H1 (cell line): ENCODE data around the gene ZNF473.

Source experiments
- EGR1 ChIP-seq: IDR thresholded peaks from 2 replicates; pipeline ENCODE4 v1.6.1; 2011; ENCODE audit warnings: low read depth, low read length, borderline replicate concordance
- EP300 ChIP-seq, 2 experiments: IDR thresholded peaks; 1 replicate in 1 of 2; 2 replicates in 1 of 2; pipeline ENCODE4 v1.6.1; 2011 to 2012; ENCODE audit warnings: low read depth in 2 of 2, low read length in 2 of 2, mild to moderate bottlenecking in 2 of 2, borderline replicate concordance in 1 of 2, inconsistent platforms in 1 of 2, moderate library complexity in 1 of 2
- GABPA ChIP-seq: IDR thresholded peaks from 2 replicates; pipeline ENCODE4 v1.6.1; 2011; ENCODE audit warnings: mild to moderate bottlenecking, low read length, moderate library complexity, borderline replicate concordance; ENCODE audit not compliant: insufficient read depth
- JUN ChIP-seq: IDR thresholded peaks from 2 replicates; pipeline ENCODE4 v1.6.1; 2011; ENCODE audit warnings: low read depth, mild to moderate bottlenecking, improper control_type of control experiment, low read length
- SAP30 ChIP-seq: fragments of 300-600 bp; sonication (generic); IDR thresholded peaks from 2 replicates; pipeline ENCODE4 v1.7.1; 2012; ENCODE audit warnings: low read length, moderate library complexity, mild to moderate bottlenecking, inconsistent platforms; ENCODE audit not compliant: insufficient read depth, insufficient replicate concordance
- SIN3A ChIP-seq, 2 experiments: IDR thresholded peaks in 1 of 2; conservative IDR thresholded peaks in 1 of 2; 2 replicates each; pipeline ENCODE4 v1.6.1; 2011 to 2012; ENCODE audit warnings: low read length in 2 of 2, improper control_type of control experiment in 1 of 2, low read depth in 1 of 2, mild to moderate bottlenecking in 1 of 2
- SRF ChIP-seq: IDR thresholded peaks from 2 replicates; pipeline ENCODE4 v1.6.1; 2011; ENCODE audit warnings: mild to moderate bottlenecking, low read depth, low read length, moderate library complexity
- YY1 ChIP-seq: IDR thresholded peaks from 2 replicates; pipeline ENCODE4 v1.6.1; 2011; ENCODE audit warnings: low read depth, mild to moderate bottlenecking, low read length
- TF ChIP-seq, protein P1 (sequence below), 3 experiments: IDR thresholded peaks; 1 replicate in 2 of 3; 2 replicates in 1 of 3; pipeline versions ENCODE4 v1.5.1 to v1.6.1; 2011; ENCODE audit warnings: low read length in 3 of 3, mild to moderate bottlenecking in 3 of 3, inconsistent platforms in 2 of 3, low read depth in 1 of 3, moderate library complexity in 1 of 3; ENCODE audit not compliant: insufficient read depth in 1 of 3; ENCODE audit errors: control extremely low read depth in 1 of 3

GRCh38 chr19:50053119-50053518 lies 27.3 kb downstream of the ZNF473 start:
- TF ChIP-seq YY1 (no peak), EP300 (IDR thresholded peaks at IDR 0.05; ENCODE audit: borderline replicate concordance in 1 of 2, low read depth in 2 of 2, low read length in 2 of 2) (no peak), JUN (no peak), SRF (no peak), SIN3A (conservative IDR thresholded peaks at IDR 0.05 in 1 of 2, IDR thresholded peaks at IDR 0.05 in 1 of 2; ENCODE audit: low read depth in 1 of 2, low read length in 2 of 2) (no peak), SAP30 (no peak), GABPA (no peak), EGR1 (no peak)
- TF ChIP-seq, protein P1, sequence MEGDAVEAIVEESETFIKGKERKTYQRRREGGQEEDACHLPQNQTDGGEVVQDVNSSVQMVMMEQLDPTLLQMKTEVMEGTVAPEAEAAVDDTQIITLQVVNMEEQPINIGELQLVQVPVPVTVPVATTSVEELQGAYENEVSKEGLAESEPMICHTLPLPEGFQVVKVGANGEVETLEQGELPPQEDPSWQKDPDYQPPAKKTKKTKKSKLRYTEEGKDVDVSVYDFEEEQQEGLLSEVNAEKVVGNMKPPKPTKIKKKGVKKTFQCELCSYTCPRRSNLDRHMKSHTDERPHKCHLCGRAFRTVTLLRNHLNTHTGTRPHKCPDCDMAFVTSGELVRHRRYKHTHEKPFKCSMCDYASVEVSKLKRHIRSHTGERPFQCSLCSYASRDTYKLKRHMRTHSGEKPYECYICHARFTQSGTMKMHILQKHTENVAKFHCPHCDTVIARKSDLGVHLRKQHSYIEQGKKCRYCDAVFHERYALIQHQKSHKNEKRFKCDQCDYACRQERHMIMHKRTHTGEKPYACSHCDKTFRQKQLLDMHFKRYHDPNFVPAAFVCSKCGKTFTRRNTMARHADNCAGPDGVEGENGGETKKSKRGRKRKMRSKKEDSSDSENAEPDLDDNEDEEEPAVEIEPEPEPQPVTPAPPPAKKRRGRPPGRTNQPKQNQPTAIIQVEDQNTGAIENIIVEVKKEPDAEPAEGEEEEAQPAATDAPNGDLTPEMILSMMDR (IDR thresholded peaks at IDR 0.05; ENCODE audit: control extremely low read depth in 1 of 3, insufficient read depth in 1 of 3, low read depth in 1 of 3, low read length in 3 of 3), result no peak
